ENCODE data around the gene ARRB2.

GRCh38 chr17:4665027-4665426 is 45.4 kb upstream of the ARRB2 start:
- TF ChIP-seq CTCF (IDR thresholded peaks at IDR 0.05) (no peak), POLR2A (IDR thresholded peaks at IDR 0.05) (no peak)
